ENCODE measurements around the gene IL5.
"Not testable (repeated sequence)": the region's sequence is repeated elsewhere in the genome, so short reads cannot be mapped to it uniquely, and the experiment has no call there.

The IL5 gene

GRCh38 chr5:132543472-132544201, at the start of gene IL5:
Gene IL5, minus strand, starts transcription at chr5:132543522. Its CDS starts 44 bp downstream, at chr5:132543478.
- DNase-seq (ENCODE audit: low read depth in 3 of 3): no peak

- no peak for DNase-seq (ENCODE audit: low read depth in 3 of 3)
These were observed 49.2 kb upstream of the IL5 start for GRCh38 chr5:132592521-132592920.

- DNase-seq (ENCODE audit: low read depth in 3 of 3): no peak
These were observed 47.8 kb upstream of the IL5 start for GRCh38 chr5:132591145-132591544.

GRCh38 chr5:132589467-132589866, 46.1 kb upstream of the IL5 start:
- DNase-seq (ENCODE audit: low read depth in 3 of 3): no peak

GRCh38 chr5:132586063-132586462, 42.7 kb upstream of the IL5 start:
- DNase-seq (ENCODE audit: low read depth in 3 of 3): no peak

GRCh38 chr5:132584560-132584959, 41.2 kb upstream of the IL5 start:
- DNase-seq (ENCODE audit: low read depth in 3 of 3): not testable (repeated sequence)

- no peak for DNase-seq (ENCODE audit: low read depth in 3 of 3)
These were observed 32.8 kb upstream of the IL5 start for GRCh38 chr5:132576123-132576522.

- no peak for DNase-seq (ENCODE audit: low read depth in 3 of 3)
These were observed 23.3 kb upstream of the IL5 start for GRCh38 chr5:132566657-132567056.

- not testable (repeated sequence) for DNase-seq (ENCODE audit: low read depth in 3 of 3)
These were observed 21.2 kb upstream of the IL5 start for GRCh38 chr5:132564555-132564954.

- no peak for DNase-seq (ENCODE audit: low read depth in 3 of 3)
These were observed 18.3 kb upstream of the IL5 start for GRCh38 chr5:132561601-132562000.

GRCh38 chr5:132559383-132560060, 16.2 kb upstream of the IL5 start:
- DNase-seq (ENCODE audit: low read depth in 3 of 3): no peak

- DNase-seq (ENCODE audit: low read depth in 3 of 3): peak in 2 of 3 experiments; percentile 5 to 40
These were observed 14.3 kb upstream of the IL5 start for GRCh38 chr5:132557478-132558172.

- DNase-seq (ENCODE audit: low read depth in 3 of 3): peak; percentile 81 to 93 (median 82)
These were observed 13.6 kb upstream of the IL5 start, which contains the start of gene RAD50 for GRCh38 chr5:132556763-132557477. Gene RAD50, plus strand, starts transcription at chr5:132556977. Its CDS starts 348 bp downstream, at chr5:132557325.

GRCh38 chr5:132556153-132556762, 12.9 kb upstream of the IL5 start:
- DNase-seq (ENCODE audit: low read depth in 3 of 3): no peak

- DNase-seq (ENCODE audit: low read depth in 3 of 3): no peak
These were observed 6.3 kb upstream of the IL5 start for GRCh38 chr5:132549576-132549975.

- not testable (repeated sequence) for DNase-seq (ENCODE audit: low read depth in 3 of 3)
These were observed 5.5 kb upstream of the IL5 start for GRCh38 chr5:132548834-132549233.

GRCh38 chr5:132547269-132547668, 3.9 kb upstream of the IL5 start:
- no peak for DNase-seq (ENCODE audit: low read depth in 3 of 3)

- DNase-seq (ENCODE audit: low read depth in 3 of 3): peak in 1 of 3 experiments; percentile 69
These were observed 2.8 kb upstream of the IL5 start for GRCh38 chr5:132546108-132546507.

- no peak for DNase-seq (ENCODE audit: low read depth in 3 of 3)
These were observed 2.6 kb downstream of the IL5 start for GRCh38 chr5:132540764-132541163.

GRCh38 chr5:132540149-132540548, 3.2 kb downstream of the IL5 start:
- no peak for DNase-seq (ENCODE audit: low read depth in 3 of 3)

- DNase-seq (ENCODE audit: low read depth in 3 of 3): no peak
These were observed 3.6 kb downstream of the IL5 start for GRCh38 chr5:132539716-132540115.
